ENCODE data around the gene MINDY4B.

MINDY4B gene

DNA sequence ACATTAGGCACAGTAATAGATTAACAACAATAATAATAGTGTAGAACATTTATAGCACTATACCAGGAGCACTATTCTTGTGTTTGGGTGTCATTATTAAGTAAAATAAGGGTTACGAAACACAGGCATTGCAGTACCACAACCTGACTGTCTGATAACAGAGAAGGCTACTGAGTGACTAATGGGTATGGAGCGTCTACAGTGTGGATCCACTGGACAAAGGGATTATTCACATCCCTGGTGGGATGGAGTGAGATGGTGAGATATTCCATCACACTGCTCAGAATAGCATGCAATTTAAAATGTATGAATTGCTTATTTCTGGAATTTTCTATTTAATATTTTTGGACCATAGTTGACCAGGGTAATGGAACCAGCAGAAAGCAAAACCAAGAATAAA lies 18.2 kb downstream of the MINDY4B start:
- no peak for DNase-seq (ENCODE audit: low spot score)
- Histone ChIP-seq H3K27ac (no peak overlapping the region), H3K4me3 (no peak overlapping the region)
- TF ChIP-seq CTCF (IDR thresholded peaks at IDR 0.05) = no peak

GRCh38 chr3:150885535-150885934 lies 19.7 kb downstream of the MINDY4B start:
- Histone ChIP-seq H3K4me3 (no peak overlapping the region), H3K27ac (no peak overlapping the region)

DNA sequence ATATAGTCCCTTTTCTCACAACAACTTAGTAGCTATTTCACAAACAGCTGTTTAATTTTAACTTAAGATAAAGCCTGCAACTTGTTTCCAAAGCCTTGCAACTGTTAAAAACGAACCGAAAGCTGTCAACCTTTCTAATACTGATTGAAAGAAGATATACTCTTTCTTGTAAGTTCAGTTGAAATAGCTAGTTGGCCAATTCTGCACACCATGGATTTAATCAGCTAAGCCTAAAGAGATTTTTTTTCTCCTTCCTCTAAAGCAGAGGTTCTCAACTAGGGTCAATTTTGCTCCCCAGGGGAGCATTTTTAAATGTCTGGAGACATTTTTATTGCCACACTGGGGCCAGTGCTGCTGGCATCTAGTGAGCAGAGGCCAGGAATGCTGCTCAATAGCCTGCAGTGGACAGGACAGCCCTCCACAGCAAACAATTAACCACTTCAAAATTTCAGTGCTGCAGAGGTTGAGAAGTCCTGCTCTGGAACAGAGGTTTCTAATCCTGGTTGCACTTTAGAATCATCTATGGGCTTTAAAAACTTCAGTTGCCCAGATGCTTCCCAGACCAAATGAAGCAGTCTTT lies 26.2 kb downstream of the MINDY4B start:
- no peak for DNase-seq (ENCODE audit: low spot score)
- TF ChIP-seq CTCF (IDR thresholded peaks at IDR 0.05) = no peak
- no peak overlapping the region for H3K4me3 ChIP-seq
- H3K27ac ChIP-seq = no peak overlapping the region

More at GRCh38 chr3:150885535-150885934, 19.7 kb downstream of the MINDY4B start:
- TF ChIP-seq CTCF (IDR thresholded peaks at IDR 0.05) = no peak
- no peak for DNase-seq (ENCODE audit: low spot score)

DNA sequence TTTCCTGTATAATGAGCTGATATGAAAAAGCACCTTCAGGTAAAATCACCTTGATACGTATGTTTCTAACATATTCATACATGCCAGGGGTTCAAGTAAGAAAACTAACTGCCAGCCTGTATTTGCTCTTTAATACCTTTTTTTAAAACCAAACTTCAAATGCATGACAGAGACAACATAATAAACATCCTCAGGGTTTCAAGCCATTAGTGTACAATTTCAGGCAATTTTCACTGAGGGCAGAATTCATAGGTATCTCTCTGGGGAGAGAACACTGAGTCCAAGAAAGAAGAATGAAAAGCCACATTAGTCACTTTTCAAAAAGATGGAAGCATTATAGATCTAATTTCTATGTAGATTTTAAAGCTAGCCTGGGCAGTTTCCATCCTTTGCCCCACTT lies 26.9 kb downstream of the MINDY4B start:
- Histone ChIP-seq H3K4me3 (no peak overlapping the region), H3K27ac (no peak overlapping the region)
- no peak for TF ChIP-seq CTCF (IDR thresholded peaks at IDR 0.05)
- no peak for DNase-seq (ENCODE audit: low spot score)

DNA sequence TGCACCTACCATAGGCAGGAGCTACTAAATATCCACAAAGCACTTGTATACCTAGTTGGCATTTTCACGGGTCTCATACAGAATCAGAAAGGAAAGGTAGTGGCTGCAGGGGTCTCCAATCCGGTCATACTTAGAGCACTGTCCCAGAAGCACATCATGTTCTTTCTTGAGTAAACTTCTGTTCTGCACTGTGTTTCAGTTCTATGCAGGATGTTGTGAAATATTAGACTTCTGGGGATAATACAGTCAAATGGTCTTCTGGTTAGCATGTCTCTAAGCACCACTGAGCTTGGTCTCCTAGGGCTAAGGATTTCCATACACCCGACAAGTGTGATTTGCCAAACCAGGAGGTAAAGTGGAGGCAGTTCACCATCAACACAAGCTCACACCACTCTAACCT lies 27.9 kb downstream of the MINDY4B start:
- Histone ChIP-seq H3K27ac (no peak overlapping the region), H3K4me3 (no peak overlapping the region)
- no peak for DNase-seq (ENCODE audit: low spot score)
- no peak for TF ChIP-seq CTCF (IDR thresholded peaks at IDR 0.05)

DNA sequence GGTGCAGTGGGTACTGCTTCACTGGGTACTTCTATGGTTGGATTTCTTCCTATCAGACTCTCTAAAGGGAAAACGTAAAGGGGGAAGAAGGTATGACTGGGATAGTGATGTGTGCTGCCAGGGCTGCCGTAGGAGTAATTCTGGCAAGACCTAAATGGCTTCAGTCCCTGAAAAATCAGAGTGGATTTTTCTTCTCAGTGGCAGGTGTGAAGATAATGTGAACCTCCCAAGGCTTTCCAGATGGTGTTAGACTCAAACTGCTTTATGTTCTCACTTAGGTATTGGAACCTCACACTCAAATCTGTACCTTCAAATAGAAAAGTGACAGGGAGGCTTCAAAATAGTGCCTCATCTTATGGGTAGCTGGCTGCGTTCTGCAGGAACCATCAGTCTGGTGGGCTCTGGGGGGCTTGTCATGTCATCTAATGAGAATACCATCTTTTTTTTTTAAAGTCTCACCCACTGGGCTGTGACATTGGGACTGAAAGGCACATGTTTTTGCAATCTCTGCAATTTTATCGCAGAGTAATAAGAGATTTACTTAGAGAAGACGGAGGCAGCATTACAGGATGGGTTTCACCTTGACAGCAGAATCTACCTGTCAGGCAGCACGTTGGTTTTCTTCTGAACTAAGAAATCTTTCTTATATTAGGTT lies 28.5 kb downstream of the MINDY4B start:
- DNase-seq (ENCODE audit: low spot score) = no peak
- no peak for TF ChIP-seq CTCF (IDR thresholded peaks at IDR 0.05)
- no peak overlapping the region for H3K27ac ChIP-seq
- no peak overlapping the region for H3K4me3 ChIP-seq

- no peak overlapping the region for H3K4me3 ChIP-seq
- no peak overlapping the region for H3K27ac ChIP-seq
- no peak for TF ChIP-seq CTCF (IDR thresholded peaks at IDR 0.05)
- no peak for DNase-seq (ENCODE audit: low spot score)
These were observed 29.7 kb downstream of the MINDY4B start for GRCh38 chr3:150875548-150875947.

Measured in coronary artery (tissue), 2 donors.